ENCODE results near the gene MRPS35.

Gene MRPS35

GRCh38 chr12:27747111-27747820 is 36.6 kb downstream of the MRPS35 start:
- H3K4me1 ChIP-seq (ENCODE audit: control extremely low read depth in 1 of 4, control insufficient read depth in 4 of 4, insufficient read depth in 4 of 4, low read length in 3 of 4) = no peaks in the 10 kb centered on the region
- DNase-seq = no peak
- ChIA-PET CTCF (interaction anchor here (2.5 kb wide), 1 partner anchor 15 kb away, joined by 9 read pairs; no protein-coding TSS in a partner anchor), POLR2A (no interaction called here)
- 83% methylated on average over 1 of the region's 3 CpGs for WGBS (ENCODE audit: insufficient coverage)
- H3K4me3 ChIP-seq (ENCODE audit: control insufficient read depth in 1 of 7, extremely low read depth in 1 of 7, insufficient read depth in 4 of 7, low read depth in 2 of 7, low read length in 6 of 7) = no peak overlapping the region
- peaks cover 10 to 38% (median 20%) of the 10 kb centered on the region in 4 experiments for H3K36me3 ChIP-seq (ENCODE audit: control insufficient read depth in 4 of 4, insufficient read depth in 4 of 4, low read length in 3 of 4)
- H3K27ac ChIP-seq (ENCODE audit: insufficient read depth in 1 of 2, low read depth in 1 of 2, low read length in 2 of 2, poor library complexity in 1 of 2, severe bottlenecking in 2 of 2) = no peak overlapping the region
- no peaks in the 10 kb centered on the region for H3K27me3 ChIP-seq (replicated peaks in 2 of 5; ENCODE audit: control insufficient read depth in 4 of 5, insufficient read depth in 5 of 5, low read length in 4 of 5)
- no peaks in the 10 kb centered on the region for H3K9me3 ChIP-seq (ENCODE audit: control extremely low read depth in 1 of 5, control insufficient read depth in 4 of 5, insufficient read depth in 2 of 5, low read depth in 1 of 5, low read length in 4 of 5)

DNA sequence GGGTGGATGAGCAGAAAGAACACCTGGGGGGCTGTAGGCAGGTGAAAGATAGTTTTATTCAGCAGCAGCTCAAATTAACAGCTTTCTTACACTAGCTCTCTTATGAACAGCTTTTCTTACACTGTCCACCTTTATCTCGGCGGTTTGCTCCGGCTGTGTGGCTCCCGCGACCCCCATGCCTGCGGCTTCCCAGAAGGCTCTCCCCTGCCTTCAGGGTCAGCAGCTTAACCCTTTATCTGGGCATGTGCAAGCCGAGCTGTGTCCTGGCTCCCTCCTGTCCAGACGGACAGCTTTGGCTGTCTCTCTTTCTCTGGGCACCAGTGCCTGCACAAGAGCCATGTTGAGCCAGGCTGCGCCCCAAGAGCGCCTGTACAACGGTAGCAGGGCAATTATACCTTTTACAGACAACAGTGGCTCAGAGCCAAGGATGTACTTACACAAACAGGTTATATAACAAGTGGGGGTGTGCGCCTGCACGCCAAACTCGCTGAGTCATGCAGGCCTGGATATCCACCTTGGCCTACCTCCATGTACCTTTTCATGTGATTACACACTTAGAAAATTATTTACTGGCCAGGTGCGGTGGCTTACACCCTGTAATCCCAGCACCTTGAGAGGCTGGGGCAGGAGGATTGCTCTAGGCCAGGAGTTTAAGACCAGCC is 40.9 kb downstream of the MRPS35 start:
- Histone ChIP-seq H3K9me3 (ENCODE audit: control extremely low read depth in 1 of 5, control insufficient read depth in 4 of 5, insufficient read depth in 2 of 5, low read depth in 1 of 5, low read length in 4 of 5) (no peaks in the 10 kb centered on the region), H3K4me1 (ENCODE audit: control extremely low read depth in 1 of 4, control insufficient read depth in 4 of 4, insufficient read depth in 4 of 4, low read length in 3 of 4) (no peaks in the 10 kb centered on the region), H3K27ac (ENCODE audit: insufficient read depth in 1 of 2, low read depth in 1 of 2, low read length in 2 of 2, poor library complexity in 1 of 2, severe bottlenecking in 2 of 2) (no peak overlapping the region), H3K27me3 (replicated peaks in 2 of 5; ENCODE audit: control insufficient read depth in 4 of 5, insufficient read depth in 5 of 5, low read length in 4 of 5) (no peaks in the 10 kb centered on the region), H3K36me3 (ENCODE audit: control insufficient read depth in 4 of 4, insufficient read depth in 4 of 4, low read length in 3 of 4) (peaks cover 8 to 29% (median 18%) of the 10 kb centered on the region in 4 experiments), H3K4me3 (ENCODE audit: control insufficient read depth in 1 of 7, extremely low read depth in 1 of 7, insufficient read depth in 4 of 7, low read depth in 2 of 7, low read length in 6 of 7) (no peak overlapping the region)
- POLR2A ChIA-PET = interaction anchor here (0.6 kb wide), 1 partner anchor 19 kb away, joined by 5 read pairs; no protein-coding TSS in a partner anchor
- peak in 2 of 3 donors; percentile 6 to 13 for DNase-seq
- WGBS (ENCODE audit: insufficient coverage) = 99% methylated on average over 8 of the region's 15 CpGs
- CTCF ChIA-PET = interaction anchor here (0.7 to 2.2 kb wide), 2 partner anchors 9 to 19 kb away, joined by 3 to 6 read pairs; no protein-coding TSS in a partner anchor

- H3K27ac ChIP-seq (ENCODE audit: insufficient read depth in 1 of 2, low read depth in 1 of 2, low read length in 2 of 2, poor library complexity in 1 of 2, severe bottlenecking in 2 of 2) = no peak overlapping the region
- DNase-seq = no peak
- H3K9me3 ChIP-seq (ENCODE audit: control extremely low read depth in 1 of 5, control insufficient read depth in 4 of 5, insufficient read depth in 2 of 5, low read depth in 1 of 5, low read length in 4 of 5) = no peaks in the 10 kb centered on the region
- no peak overlapping the region for H3K4me3 ChIP-seq (ENCODE audit: control insufficient read depth in 1 of 7, extremely low read depth in 1 of 7, insufficient read depth in 4 of 7, low read depth in 2 of 7, low read length in 6 of 7)
- H3K27me3 ChIP-seq (replicated peaks in 2 of 5; ENCODE audit: control insufficient read depth in 4 of 5, insufficient read depth in 5 of 5, low read length in 4 of 5) = no peaks in the 10 kb centered on the region
- H3K4me1 ChIP-seq (ENCODE audit: control extremely low read depth in 1 of 4, control insufficient read depth in 4 of 4, insufficient read depth in 4 of 4, low read length in 3 of 4) = no peaks in the 10 kb centered on the region
- H3K36me3 ChIP-seq (ENCODE audit: control insufficient read depth in 4 of 4, insufficient read depth in 4 of 4, low read length in 3 of 4) = peaks cover 4 to 23% (median 19%) of the 10 kb centered on the region in 4 experiments
- WGBS (ENCODE audit: insufficient coverage) = 94% methylated on average over 3 of the region's 3 CpGs
- POLR2A ChIA-PET = no interaction called here
- CTCF ChIA-PET = interaction anchor here (0.6 kb wide), 1 partner anchor 203 kb away, joined by 3 read pairs; no protein-coding TSS in a partner anchor
These were observed 44.2 kb downstream of the MRPS35 start for GRCh38 chr12:27754795-27755194.

DNA sequence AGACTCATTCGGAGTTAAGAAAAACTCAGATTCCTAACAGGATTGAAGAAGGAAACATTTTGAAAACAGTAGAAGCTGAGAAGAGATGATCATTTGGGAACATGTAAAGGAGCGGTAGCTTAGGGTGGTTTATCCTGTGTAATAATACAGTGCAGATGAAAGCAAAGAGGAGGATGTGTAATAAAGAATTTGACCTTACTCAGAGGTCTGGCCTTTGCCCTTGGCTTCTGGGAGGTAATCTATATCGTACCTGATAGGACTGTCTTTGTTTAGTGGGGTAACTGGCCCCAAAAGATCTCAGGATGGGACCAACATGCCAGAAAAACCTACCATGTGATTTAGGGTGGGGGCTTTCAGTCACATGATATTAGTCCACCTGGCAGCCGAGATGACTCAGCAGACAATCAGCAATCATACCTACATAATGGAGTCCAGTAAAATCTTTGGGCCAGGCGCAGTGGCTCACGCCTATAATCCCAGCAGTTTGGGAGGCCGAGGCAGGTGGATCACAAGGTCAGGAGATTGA is 46.1 kb downstream of the MRPS35 start:
- Histone ChIP-seq H3K36me3 (ENCODE audit: control insufficient read depth in 4 of 4, insufficient read depth in 4 of 4, low read length in 3 of 4) (peaks cover 0 to 20% (median 13%) of the 10 kb centered on the region in 4 experiments), H3K27me3 (replicated peaks in 2 of 5; ENCODE audit: control insufficient read depth in 4 of 5, insufficient read depth in 5 of 5, low read length in 4 of 5) (no peaks in the 10 kb centered on the region), H3K4me1 (ENCODE audit: control extremely low read depth in 1 of 4, control insufficient read depth in 4 of 4, insufficient read depth in 4 of 4, low read length in 3 of 4) (no peaks in the 10 kb centered on the region), H3K4me3 (ENCODE audit: control insufficient read depth in 1 of 7, extremely low read depth in 1 of 7, insufficient read depth in 4 of 7, low read depth in 2 of 7, low read length in 6 of 7) (no peak overlapping the region), H3K27ac (ENCODE audit: insufficient read depth in 1 of 2, low read depth in 1 of 2, low read length in 2 of 2, poor library complexity in 1 of 2, severe bottlenecking in 2 of 2) (no peak overlapping the region), H3K9me3 (ENCODE audit: control extremely low read depth in 1 of 5, control insufficient read depth in 4 of 5, insufficient read depth in 2 of 5, low read depth in 1 of 5, low read length in 4 of 5) (no peaks in the 10 kb centered on the region)
- DNase-seq = no peak
- ChIA-PET CTCF (interaction anchor here (1.4 kb wide), 2 partner anchors 13 to 24 kb away, joined by 3 read pairs; no protein-coding TSS in a partner anchor), POLR2A (no interaction called here)
- WGBS (ENCODE audit: insufficient coverage) = 100% methylated on average over 4 of the region's 7 CpGs

DNA sequence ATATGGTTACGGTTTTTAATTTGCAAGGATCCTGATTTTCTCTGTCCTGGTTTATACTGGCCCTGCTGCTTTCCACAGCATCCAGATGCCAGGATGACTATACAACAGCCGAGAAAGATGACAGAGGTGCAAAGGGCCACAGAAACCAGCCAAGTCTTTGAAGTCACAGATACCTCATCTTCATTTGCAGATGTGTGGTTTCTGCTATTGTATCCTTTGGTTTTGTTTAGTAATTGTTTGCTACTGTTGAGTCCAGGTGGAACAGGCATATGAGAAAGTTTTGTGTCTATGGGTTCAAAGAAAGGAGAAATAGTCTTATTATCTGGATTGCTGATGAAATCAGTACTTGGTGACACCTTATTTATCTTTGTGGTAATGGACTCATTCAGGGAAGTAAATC is 52.1 kb downstream of the MRPS35 start:
- Histone ChIP-seq H3K9me3 (ENCODE audit: control extremely low read depth in 1 of 5, control insufficient read depth in 4 of 5, insufficient read depth in 2 of 5, low read depth in 1 of 5, low read length in 4 of 5) (no peaks in the 10 kb centered on the region), H3K27ac (ENCODE audit: insufficient read depth in 1 of 2, low read depth in 1 of 2, low read length in 2 of 2, poor library complexity in 1 of 2, severe bottlenecking in 2 of 2) (no peak overlapping the region), H3K4me3 (ENCODE audit: control insufficient read depth in 1 of 7, extremely low read depth in 1 of 7, insufficient read depth in 4 of 7, low read depth in 2 of 7, low read length in 6 of 7) (no peak overlapping the region), H3K4me1 (ENCODE audit: control extremely low read depth in 1 of 4, control insufficient read depth in 4 of 4, insufficient read depth in 4 of 4, low read length in 3 of 4) (no peaks in the 10 kb centered on the region), H3K36me3 (ENCODE audit: control insufficient read depth in 4 of 4, insufficient read depth in 4 of 4, low read length in 3 of 4) (no peaks in the 10 kb centered on the region), H3K27me3 (replicated peaks in 2 of 5; ENCODE audit: control insufficient read depth in 4 of 5, insufficient read depth in 5 of 5, low read length in 4 of 5) (no peaks in the 10 kb centered on the region)
- WGBS (ENCODE audit: insufficient coverage) = 100% methylated on average over 1 of the region's 2 CpGs
- ChIA-PET POLR2A (no interaction called here), CTCF (no interaction called here)
- no peak for DNase-seq

DNA sequence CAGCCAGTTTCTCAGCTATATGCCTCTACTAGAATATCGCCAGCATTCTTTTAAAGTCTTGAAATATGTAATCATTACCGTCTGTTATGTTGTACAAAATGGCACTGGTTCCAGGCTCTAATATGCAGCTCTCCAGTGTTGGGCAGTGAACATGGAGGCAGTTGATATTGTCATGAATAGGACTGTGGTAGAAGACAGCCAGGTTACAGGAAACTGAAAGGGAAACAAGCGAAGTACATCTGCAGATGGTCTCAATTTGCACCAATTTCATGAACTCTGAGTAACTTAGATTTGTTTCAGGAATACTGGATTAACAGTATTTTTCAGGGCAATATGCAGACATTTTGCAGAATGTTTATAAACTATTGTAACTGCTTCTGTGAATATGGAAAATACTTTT is 56.0 kb downstream of the MRPS35 start:
- no peak for DNase-seq
- 85% methylated on average over 3 of the region's 3 CpGs for WGBS (ENCODE audit: insufficient coverage)
- H3K36me3 ChIP-seq (ENCODE audit: control insufficient read depth in 4 of 4, insufficient read depth in 4 of 4, low read length in 3 of 4) = no peaks in the 10 kb centered on the region
- H3K27me3 ChIP-seq (replicated peaks in 2 of 5; ENCODE audit: control insufficient read depth in 4 of 5, insufficient read depth in 5 of 5, low read length in 4 of 5) = no peaks in the 10 kb centered on the region
- no peaks in the 10 kb centered on the region for H3K9me3 ChIP-seq (ENCODE audit: control extremely low read depth in 1 of 5, control insufficient read depth in 4 of 5, insufficient read depth in 2 of 5, low read depth in 1 of 5, low read length in 4 of 5)
- no peak overlapping the region for H3K27ac ChIP-seq (ENCODE audit: insufficient read depth in 1 of 2, low read depth in 1 of 2, low read length in 2 of 2, poor library complexity in 1 of 2, severe bottlenecking in 2 of 2)
- ChIA-PET POLR2A (no interaction called here), CTCF (no interaction called here)
- no peak overlapping the region for H3K4me3 ChIP-seq (ENCODE audit: control insufficient read depth in 1 of 7, extremely low read depth in 1 of 7, insufficient read depth in 4 of 7, low read depth in 2 of 7, low read length in 6 of 7)
- H3K4me1 ChIP-seq (ENCODE audit: control extremely low read depth in 1 of 4, control insufficient read depth in 4 of 4, insufficient read depth in 4 of 4, low read length in 3 of 4) = no peaks in the 10 kb centered on the region

DNA sequence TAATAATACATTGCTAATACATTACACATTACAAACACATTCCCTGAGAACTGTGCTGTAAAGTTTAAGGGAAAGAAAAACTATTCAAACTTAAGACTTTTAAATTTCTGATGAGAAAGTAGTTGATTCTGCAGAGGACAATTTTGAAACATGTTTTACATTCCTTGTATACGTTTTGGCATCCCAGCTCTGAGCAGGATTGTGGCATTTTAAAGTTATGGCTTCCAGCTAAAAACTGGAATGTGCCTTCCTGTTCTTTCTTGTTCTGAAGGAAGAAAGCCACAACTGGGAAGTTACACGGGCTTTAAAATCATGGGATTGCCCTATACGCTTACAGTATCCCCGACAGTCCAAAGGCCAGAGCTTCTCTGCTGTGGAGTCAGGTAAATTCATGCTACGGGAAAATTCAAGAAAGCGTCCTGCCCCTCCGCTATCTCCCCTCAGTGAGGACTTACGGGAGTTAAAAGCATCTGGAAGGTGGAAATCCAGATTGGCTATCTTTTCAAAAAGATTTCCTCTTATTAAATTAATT is 58.6 kb downstream of the MRPS35 start:
- ChIA-PET CTCF (interaction anchor here (1.3 kb wide), 1 partner anchor 13 kb away, joined by 3 read pairs; no protein-coding TSS in a partner anchor), POLR2A (no interaction called here)
- Histone ChIP-seq H3K9me3 (ENCODE audit: control extremely low read depth in 1 of 5, control insufficient read depth in 4 of 5, insufficient read depth in 2 of 5, low read depth in 1 of 5, low read length in 4 of 5) (no peaks in the 10 kb centered on the region), H3K4me3 (ENCODE audit: control insufficient read depth in 1 of 7, extremely low read depth in 1 of 7, insufficient read depth in 4 of 7, low read depth in 2 of 7, low read length in 6 of 7) (no peak overlapping the region), H3K27ac (ENCODE audit: insufficient read depth in 1 of 2, low read depth in 1 of 2, low read length in 2 of 2, poor library complexity in 1 of 2, severe bottlenecking in 2 of 2) (no peak overlapping the region), H3K36me3 (ENCODE audit: control insufficient read depth in 4 of 4, insufficient read depth in 4 of 4, low read length in 3 of 4) (no peaks in the 10 kb centered on the region), H3K27me3 (replicated peaks in 2 of 5; ENCODE audit: control insufficient read depth in 4 of 5, insufficient read depth in 5 of 5, low read length in 4 of 5) (no peaks in the 10 kb centered on the region), H3K4me1 (ENCODE audit: control extremely low read depth in 1 of 4, control insufficient read depth in 4 of 4, insufficient read depth in 4 of 4, low read length in 3 of 4) (no peaks in the 10 kb centered on the region)
- DNase-seq = no peak
- 98% methylated on average over 5 of the region's 8 CpGs for WGBS (ENCODE audit: insufficient coverage)
